GM12878 (cell line): ENCODE data around the gene SORBS1. TPM values are rescaled to one million over a fixed set of nuclear protein-coding genes. Genes with fewer than 3 reads are reported as not detected.

ENCODE experiments used
- ATAC-seq: fragments of 200-7000 bp; cut with Tn5 transposase; 3 replicates; pipeline ENCODE4 v1.9.1; 2020; ENCODE audit warnings: mild to moderate bottlenecking, moderate library complexity
- BruUV-seq: library from RNA; stranded (reverse); fragments of 400-500 nt; replicated peaks from 2 replicates; lab custom pipeline; 2021; lab: Mats Ljungman, UMichigan
- CTCF ChIA-PET: fragments of 300-600 bp; sonication (Branson Sonifier 250); formaldehyde crosslinking; extraction: SDS; loops from one replicate; lab custom pipeline; 2021; ENCODE audit warnings: inconsistent platforms; lab: Yijun Ruan, JAX
- POLR2A ChIA-PET: fragments of 350-600 bp; formaldehyde crosslinking; extraction: SDS; loops from one replicate; lab custom pipeline; 2021; ENCODE audit warnings: inconsistent platforms; lab: Charles Lee
- RAD21 ChIA-PET: fragments of 300-600 bp; sonication (Branson Sonifier 250); formaldehyde crosslinking; loops from one replicate; lab custom pipeline; 2023; ENCODE audit warnings: antibody characterized with exemption; ENCODE audit not compliant: unreplicated experiment; lab: Charles Lee
- SMC1A ChIA-PET: fragments of 300-600 bp; sonication (Branson Sonifier 250); formaldehyde crosslinking; loops from one replicate; lab custom pipeline; 2023; ENCODE audit not compliant: unreplicated experiment, uncharacterized antibody; lab: Charles Lee
- DNase-seq: peaks from one replicate; pipeline ENCODE4 v3.0.0-alpha.2; 2011; ENCODE audit warnings: low read depth, low spot score
- FAIRE-seq: peaks from 3 replicates; lab custom pipeline; 2011; peaks lifted over from hg19 to GRCh38; lab: Jason Lieb, UNC
- H2AFZ ChIP-seq: 2 replicates; pipeline ENCODE4 v1.6.0; 2011; ENCODE audit warnings: low read depth, low read length, control low read depth; ENCODE audit not compliant: control insufficient read depth
- H3K27ac ChIP-seq: 2 replicates; pipeline ENCODE4 v1.5.1; 2011; ENCODE audit warnings: control low read depth; ENCODE audit not compliant: control insufficient read depth, insufficient read depth
- H3K27me3 ChIP-seq, 2 experiments: replicated peaks in 1 of 2; 2 replicates each; pipeline versions ENCODE4 v1.6.0 to v1.6.1; 2011; ENCODE audit warnings: low read length in 1 of 2; ENCODE audit not compliant: control insufficient read depth in 2 of 2, insufficient read depth in 2 of 2
- H3K36me3 ChIP-seq, 2 experiments: 2 replicates each; pipeline ENCODE4 v1.5.1; 2011; ENCODE audit warnings: low read length in 1 of 2; ENCODE audit not compliant: control insufficient read depth in 2 of 2, insufficient read depth in 2 of 2
- H3K4me1 ChIP-seq: 2 replicates; pipeline ENCODE4 v1.6.1; 2011; ENCODE audit warnings: mild to moderate bottlenecking, low read length, moderate library complexity, mixed read lengths; ENCODE audit not compliant: control insufficient read depth, insufficient read depth
- H3K4me2 ChIP-seq: 2 replicates; pipeline ENCODE4 v1.6.0; 2011; ENCODE audit warnings: control low read depth; ENCODE audit not compliant: control insufficient read depth, insufficient read depth
- H3K4me3 ChIP-seq: fragments of 200-600 bp; sonication (generic); 2 replicates; pipeline ENCODE4 v1.5.1; 2016
- H3K79me2 ChIP-seq: 2 replicates; pipeline ENCODE4 v1.6.0; 2011; ENCODE audit warnings: low read length; ENCODE audit not compliant: control insufficient read depth, insufficient read depth
- H3K9ac ChIP-seq: 2 replicates; pipeline ENCODE4 v1.8.0; 2011; ENCODE audit warnings: low read length, control low read depth, mixed read lengths; ENCODE audit not compliant: control insufficient read depth, insufficient read depth
- H3K9me3 ChIP-seq: replicated peaks from 3 replicates; pipeline ENCODE4 v1.5.1; 2011; ENCODE audit warnings: mild to moderate bottlenecking, low read length; ENCODE audit not compliant: control insufficient read depth, insufficient read depth
- H4K20me1 ChIP-seq: 2 replicates; pipeline ENCODE4 v1.6.0; 2011; ENCODE audit not compliant: control insufficient read depth, insufficient read depth
- CTCF ChIP-seq, 3 experiments: IDR thresholded peaks in 2 of 3; conservative IDR thresholded peaks in 1 of 3; 2 replicates each; pipeline ENCODE4 v1.5.1; 2011; ENCODE audit warnings: low read depth in 3 of 3, low read length in 3 of 3, mild to moderate bottlenecking in 3 of 3, control low read depth in 2 of 3, moderate library complexity in 2 of 3, inconsistent platforms in 1 of 3, mixed read lengths in 1 of 3; ENCODE audit not compliant: control insufficient read depth in 2 of 3, insufficient read depth in 1 of 3; ENCODE audit errors: extremely low read depth in 1 of 3
- FOXM1 ChIP-seq: IDR thresholded peaks from 2 replicates; pipeline ENCODE4 v1.6.1; 2012; ENCODE audit warnings: low read depth, mild to moderate bottlenecking, inconsistent platforms, low read length, moderate library complexity
- HDAC2 ChIP-seq: fragments of 200-600 bp; sonication (generic); IDR thresholded peaks from 2 replicates; pipeline ENCODE4 v1.6.1; 2017
- KDM1A ChIP-seq: fragments of 200-600 bp; sonication (generic); IDR thresholded peaks from 2 replicates; pipeline ENCODE4 v1.6.1; 2016; ENCODE audit warnings: borderline replicate concordance
- MXI1 ChIP-seq: fragments of 150-350 bp; IDR thresholded peaks from 2 replicates; pipeline ENCODE4 v1.6.1; 2011; ENCODE audit warnings: low read depth, mild to moderate bottlenecking, inconsistent platforms, low read length, improper control_type of control experiment
- PAX5 ChIP-seq: IDR thresholded peaks from 2 replicates; pipeline ENCODE4 v1.6.1; 2011; ENCODE audit warnings: low read depth, low read length, borderline replicate concordance
- PAX8 ChIP-seq: fragments of 450-650 bp; IDR thresholded peaks from 2 replicates; pipeline ENCODE4 v1.6.1; 2017; ENCODE audit warnings: mild to moderate bottlenecking, moderate library complexity
- PML ChIP-seq: IDR thresholded peaks from 2 replicates; pipeline ENCODE4 v1.6.1; 2012; ENCODE audit warnings: low read length, inconsistent platforms
- SKIL ChIP-seq: fragments of 450-650 bp; IDR thresholded peaks from 2 replicates; pipeline ENCODE4 v1.6.1; 2017; ENCODE audit warnings: mild to moderate bottlenecking, low read depth, inconsistent platforms; ENCODE audit not compliant: poor library complexity, severe bottlenecking
- TARDBP ChIP-seq: IDR thresholded peaks from 2 replicates; pipeline ENCODE4 v1.6.1; 2016; ENCODE audit warnings: borderline replicate concordance
- ZNF217 ChIP-seq: fragments of 450-650 bp; IDR thresholded peaks from 2 replicates; pipeline ENCODE4 v1.6.1; 2017; ENCODE audit warnings: antibody characterized with exemption, mild to moderate bottlenecking
- in situ Hi-C: fragments of 300-500 bp; cut with MboI; formaldehyde crosslinking; loops from 9 replicates; pipeline ENCODE4 v1.14.3; 2018; ENCODE audit warnings: mixed read lengths
- intact Hi-C: fragments of 100-400 bp; cut with micrococcal nuclease; formaldehyde crosslinking; loops from one replicate; pipeline ENCODE4 v1.14.2; 2022; ENCODE audit not compliant: unreplicated experiment
- polyA plus RNA-seq, 11 experiments: library from polyadenylated mRNA; depleted of rRNA in 4 of 11; unstranded in 6 of 11; stranded (reverse) in 5 of 11; fragments of >200 nt; fragmentation: Nextera tagmentation in 4 of 11; fragmentation: Illumina TruSeq in 1 of 11; extraction: Ambion mirVana in 4 of 11; extraction: Trizol in 1 of 11; gene quantifications; 1 replicate in 1 of 11; 2 replicates in 10 of 11; pipeline versions ENCODE4 v1.2.1 to v1.2.3, GENCODE V29; 2011 to 2016; ENCODE audit warnings: inconsistent platforms in 2 of 11, missing spikeins in 2 of 11, low read depth in 1 of 11
- total RNA-seq, 4 experiments: library from RNA; depleted of rRNA in 3 of 4; stranded (reverse); fragments of >200 nt in 3 of 4; fragmentation: Illumina TruSeq in 1 of 4; extraction: Trizol in 1 of 4; gene quantifications; 2 replicates each; pipeline versions ENCODE4 v1.2.1 to v1.2.3, GENCODE V29; 2013 to 2021
- TF ChIP-seq, protein P1 (sequence below): IDR thresholded peaks from 2 replicates; pipeline ENCODE4 v1.6.1; 2011; ENCODE audit warnings: borderline replicate concordance, low read depth, mild to moderate bottlenecking, moderate library complexity, mixed read lengths, low read length; ENCODE audit not compliant: insufficient read depth; ENCODE audit errors: extremely low read length
- TF ChIP-seq, protein P2 (sequence below): fragments of 450-650 bp; IDR thresholded peaks from 2 replicates; pipeline ENCODE4 v1.6.1; 2018; ENCODE audit warnings: borderline replicate concordance, mild to moderate bottlenecking; ENCODE audit not compliant: partially characterized antibody

The SORBS1 gene
- total and polyA plus RNA-seq, 10 of the 15 experiments (the other 5 are each of a cell fraction or from before 2014, with no cell fraction given): 0.13 to 0.75 (median 0.39) TPM

- no peak for TF ChIP-seq PAX8
These were observed 57.6 kb downstream of the SORBS1 start (continued) for GRCh38 chr10:95503526-95503925.

GRCh38 chr10:95503001-95503400 lies 58.2 kb downstream of the SORBS1 start:
- DNase-seq (no peak), ATAC-seq (no peak), FAIRE-seq (no peak)
- no peak overlapping the region for H3K4me3 ChIP-seq
- BruUV-seq: no TSS peak
- ChIA-PET POLR2A (no interaction called here), RAD21 (no interaction called here), CTCF (interaction anchor here (0.6 kb wide), 1 partner anchor 128 kb away, joined by 3 read pairs; no protein-coding TSS in a partner anchor), SMC1A (no interaction called here)
- TF ChIP-seq ZNF217 (no peak), MXI1 (no peak), CTCF (IDR thresholded peaks at IDR 0.05 in 2 of 3, conservative IDR thresholded peaks at IDR 0.05 in 1 of 3; ENCODE audit: control insufficient read depth in 2 of 3, extremely low read depth in 1 of 3, insufficient read depth in 1 of 3, low read depth in 3 of 3, low read length in 3 of 3) (no peak), SKIL (no peak), KDM1A (no peak), FOXM1 (no peak), TARDBP (no peak), HDAC2 (no peak), PAX5 (no peak), PML (no peak)
- TF ChIP-seq, protein P1, sequence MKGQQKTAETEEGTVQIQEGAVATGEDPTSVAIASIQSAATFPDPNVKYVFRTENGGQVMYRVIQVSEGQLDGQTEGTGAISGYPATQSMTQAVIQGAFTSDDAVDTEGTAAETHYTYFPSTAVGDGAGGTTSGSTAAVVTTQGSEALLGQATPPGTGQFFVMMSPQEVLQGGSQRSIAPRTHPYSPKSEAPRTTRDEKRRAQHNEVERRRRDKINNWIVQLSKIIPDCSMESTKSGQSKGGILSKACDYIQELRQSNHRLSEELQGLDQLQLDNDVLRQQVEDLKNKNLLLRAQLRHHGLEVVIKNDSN: no peak
- TF ChIP-seq, protein P2, sequence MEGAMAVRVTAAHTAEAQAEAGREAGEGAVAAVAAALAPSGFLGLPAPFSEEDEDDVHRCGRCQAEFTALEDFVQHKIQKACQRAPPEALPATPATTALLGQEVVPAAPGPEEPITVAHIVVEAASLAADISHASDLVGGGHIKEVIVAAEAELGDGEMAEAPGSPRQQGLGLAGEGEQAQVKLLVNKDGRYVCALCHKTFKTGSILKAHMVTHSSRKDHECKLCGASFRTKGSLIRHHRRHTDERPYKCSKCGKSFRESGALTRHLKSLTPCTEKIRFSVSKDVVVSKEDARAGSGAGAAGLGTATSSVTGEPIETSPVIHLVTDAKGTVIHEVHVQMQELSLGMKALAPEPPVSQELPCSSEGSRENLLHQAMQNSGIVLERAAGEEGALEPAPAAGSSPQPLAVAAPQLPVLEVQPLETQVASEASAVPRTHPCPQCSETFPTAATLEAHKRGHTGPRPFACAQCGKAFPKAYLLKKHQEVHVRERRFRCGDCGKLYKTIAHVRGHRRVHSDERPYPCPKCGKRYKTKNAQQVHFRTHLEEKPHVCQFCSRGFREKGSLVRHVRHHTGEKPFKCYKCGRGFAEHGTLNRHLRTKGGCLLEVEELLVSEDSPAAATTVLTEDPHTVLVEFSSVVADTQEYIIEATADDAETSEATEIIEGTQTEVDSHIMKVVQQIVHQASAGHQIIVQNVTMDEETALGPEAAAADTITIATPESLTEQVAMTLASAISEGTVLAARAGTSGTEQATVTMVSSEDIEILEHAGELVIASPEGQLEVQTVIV: no peak
- H3K4me2 ChIP-seq: no peak overlapping the region
- intact Hi-C loops (no loop called here), in situ Hi-C loops (no loop called here)
- no peak overlapping the region for H3K27ac ChIP-seq
- H3K27me3 ChIP-seq: peaks cover 0 to 3% of the 10 kb centered on the region in 2 experiments; a peak in 1 of 4 replicates
- H2AFZ ChIP-seq: no peak overlapping the region
- H4K20me1 ChIP-seq: no peaks in the 10 kb centered on the region
- H3K36me3 ChIP-seq: no peaks in the 10 kb centered on the region
- no peaks in the 10 kb centered on the region for H3K79me2 ChIP-seq
- H3K4me1 ChIP-seq: no peaks in the 10 kb centered on the region
- no peaks in the 10 kb centered on the region for H3K9me3 ChIP-seq
- H3K9ac ChIP-seq: no peak overlapping the region
